GM12891 (cell line): ENCODE results near the gene R3HDM2.

ENCODE experiments used
- DNase-seq: peaks from one replicate; pipeline ENCODE4 v3.0.0; 2011; ENCODE audit warnings: low spot score; ENCODE audit not compliant: insufficient read length
- FAIRE-seq: peaks from 2 replicates; lab custom pipeline; 2011; peaks lifted over from hg19 to GRCh38; lab: Jason Lieb, UNC
- PAX5 ChIP-seq: IDR thresholded peaks from 2 replicates; pipeline ENCODE4 v1.6.1; 2011; ENCODE audit warnings: low read length, moderate library complexity, mild to moderate bottlenecking; ENCODE audit not compliant: insufficient read depth, severe bottlenecking
- POLR2A ChIP-seq: IDR thresholded peaks from 2 replicates; pipeline ENCODE4 v1.6.1; 2011; ENCODE audit warnings: low read depth, low read length, control low read depth
- POLR2AphosphoS5 ChIP-seq: IDR thresholded peaks from 2 replicates; pipeline ENCODE4 v1.6.1; 2011; ENCODE audit warnings: low read depth, low read length, control low read depth
- POU2F2 ChIP-seq: IDR thresholded peaks from 2 replicates; pipeline ENCODE4 v1.6.1; 2011; ENCODE audit warnings: low read depth, mild to moderate bottlenecking, control low read depth, low read length, moderate library complexity
- SPI1 ChIP-seq: IDR thresholded peaks from 2 replicates; pipeline ENCODE4 v1.6.1; 2011; ENCODE audit warnings: low read depth, low read length, control low read depth
- TAF1 ChIP-seq: IDR thresholded peaks from 2 replicates; pipeline ENCODE4 v1.6.1; 2011; ENCODE audit warnings: low read depth, low read length, control low read depth

The R3HDM2 gene

GRCh38 chr12:57460468-57460784 lies 29.6 kb upstream of the R3HDM2 start:
- DNase-seq (no peak), FAIRE-seq (peak; percentile 40)
- TF ChIP-seq POLR2AphosphoS5, result no peak
- TF ChIP-seq SPI1, result no peak
- TF ChIP-seq PAX5, result no peak
- no peak for TF ChIP-seq TAF1

GRCh38 chr12:57459750-57460467 lies 29.1 kb upstream of the R3HDM2 start, which contains the start of gene GLI1:
GLI1 (plus strand) TSS chr12:57459785; CDS start chr12:57463692, 3,907 bp downstream.
- FAIRE-seq, result no peak
- TF ChIP-seq POU2F2 (no peak), POLR2A (no peak), PAX5 (no peak), POLR2AphosphoS5 (no peak), TAF1 (no peak), SPI1 (no peak)
- DNase-seq, result no peak

- TF ChIP-seq SPI1 (peak; percentile 31; the same call in 1 of the 2 replicates), TAF1 (no peak), POLR2AphosphoS5 (no peak), POU2F2 (no peak), POLR2A (0 out of 2 replicates have a peak, but pooled peaks have one; percentile 1)
- FAIRE-seq, result peak; percentile 90
- peak; percentile 74 for DNase-seq
Observed at GRCh38 chr12:57459055-57459749, 28.4 kb upstream of the R3HDM2 start.

GRCh38 chr12:57458665-57459054 lies 27.8 kb upstream of the R3HDM2 start:
- no peak for FAIRE-seq
- TF ChIP-seq TAF1 (no peak; the same call in 1 of the 2 replicates), SPI1 (no peak), POLR2AphosphoS5 (no peak), POU2F2 (no peak), PAX5 (no peak), POLR2A (peak; percentile 26; the same call in 1 of the 2 replicates)
- no peak for DNase-seq

GRCh38 chr12:57456737-57457490 lies 26.1 kb upstream of the R3HDM2 start:
- FAIRE-seq (no peak), DNase-seq (no peak)
- TF ChIP-seq SPI1, result no peak
- no peak for TF ChIP-seq POLR2AphosphoS5
- no peak for TF ChIP-seq TAF1

- FAIRE-seq (peak; percentile 91), DNase-seq (no peak)
- TF ChIP-seq TAF1 (no peak), POLR2A (no peak), PAX5 (no peak), SPI1 (no peak), POU2F2 (no peak), POLR2AphosphoS5 (no peak)
Observed at GRCh38 chr12:57456145-57456700, 25.4 kb upstream of the R3HDM2 start.

- FAIRE-seq (no peak), DNase-seq (no peak)
- TF ChIP-seq SPI1 (no peak), POLR2A (no peak), TAF1 (no peak), POLR2AphosphoS5 (no peak), PAX5 (no peak), POU2F2 (no peak)
Observed at GRCh38 chr12:57455374-57456144, 24.7 kb upstream of the R3HDM2 start.

GRCh38 chr12:57454566-57455373 lies 23.9 kb upstream of the R3HDM2 start, which contains the start of gene INHBE:
INHBE (plus strand) TSS chr12:57455307; CDS start chr12:57455537, 230 bp downstream.
- no peak for DNase-seq
- no peak for FAIRE-seq
- TF ChIP-seq POLR2A (no peak), TAF1 (no peak), POU2F2 (no peak), PAX5 (no peak), SPI1 (no peak), POLR2AphosphoS5 (no peak)
